ENCODE data around the gene CNTD1. TPM values are rescaled to one million over a fixed set of nuclear protein-coding genes. Genes with fewer than 3 reads are reported as not detected.

CNTD1 gene
- polyA plus RNA-seq, 2 of the 4 experiments (the other 2 are of a cell fraction) = 0.06 to 0.10 TPM

DNA sequence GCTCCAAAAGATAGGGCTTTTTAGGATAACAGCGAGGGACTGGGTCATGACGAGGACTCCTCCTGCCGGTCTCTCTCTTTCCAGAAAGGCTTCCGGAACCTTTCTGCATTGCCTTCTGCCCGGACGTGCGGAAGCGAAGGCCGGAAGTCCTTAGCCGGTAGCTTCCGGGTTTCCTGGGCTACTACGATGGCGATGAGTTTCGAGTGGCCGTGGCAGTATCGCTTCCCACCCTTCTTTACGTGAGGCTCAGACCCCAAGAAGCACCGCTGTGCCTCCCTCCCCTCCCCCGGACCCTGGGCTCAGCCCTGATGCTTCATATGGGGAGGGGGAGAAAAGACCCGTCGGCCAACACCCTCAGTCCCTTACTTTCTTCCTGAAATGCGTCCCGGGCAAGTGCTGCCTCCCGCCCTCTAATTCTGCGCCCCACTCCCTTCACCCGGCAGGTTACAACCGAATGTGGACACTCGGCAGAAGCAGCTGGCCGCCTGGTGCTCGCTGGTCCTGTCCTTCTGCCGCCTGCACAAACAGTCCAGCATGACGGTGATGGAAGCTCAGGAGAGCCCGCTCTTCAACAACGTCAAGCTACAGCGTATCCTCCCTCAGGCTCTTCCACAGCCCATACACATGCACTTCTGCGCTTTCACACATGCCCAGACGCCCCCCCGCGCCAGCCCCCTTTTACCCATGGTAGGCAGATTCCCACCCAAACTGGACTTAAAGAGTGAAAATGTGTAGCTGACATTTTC is 25.2 kb upstream of the CNTD1 start, which contains the start of gene VPS25 (continued):
- 0 out of 2 replicates have a peak, but pooled peaks have one; percentile 22 for TF ChIP-seq ATOH8 (CRISPR knock-in tag; IDR thresholded peaks at IDR 0.05; ENCODE audit: low read depth)
- peak; percentile 90 for TF ChIP-seq PHF8 (IDR thresholded peaks at IDR 0.05; ENCODE audit: borderline replicate concordance, low read depth)
- no peak for TF ChIP-seq HOXB13 (CRISPR knock-in tag; IDR thresholded peaks at IDR 0.05; ENCODE audit: low read depth)
- TF ChIP-seq CTCF (IDR thresholded peaks at IDR 0.05) = no peak; the same call in 2 of the 3 replicates
- no peak for TF ChIP-seq BHLHE40 (IDR thresholded peaks at IDR 0.05; ENCODE audit: low read depth, low read length)
- TF ChIP-seq PBX3 (IDR thresholded peaks at IDR 0.05) = 0 out of 2 replicates have a peak, but pooled peaks have one; percentile 69
- TF ChIP-seq JUN (IDR thresholded peaks at IDR 0.05) = peak; percentile 95 to 98
- no peak for TF ChIP-seq HES2 (IDR thresholded peaks at IDR 0.05)
- no peak for TF ChIP-seq FOSL2 (IDR thresholded peaks at IDR 0.05)
- peak; percentile 30; the same call in 1 of the 2 replicates for TF ChIP-seq FOSL2 (CRISPR knock-in tag; IDR thresholded peaks at IDR 0.05)
- peak; percentile 83; the same call in 1 of the 2 replicates for TF ChIP-seq TP53 (CRISPR knock-in tag; IDR thresholded peaks at IDR 0.05)
- no peak for TF ChIP-seq HOXA7 (CRISPR knock-in tag; IDR thresholded peaks at IDR 0.05)
- no peak for TF ChIP-seq RCOR1 (IDR thresholded peaks at IDR 0.05; ENCODE audit: low read depth, low read length)
- 0 out of 2 replicates have a peak, but pooled peaks have one; percentile 12 for TF ChIP-seq ELK1 (IDR thresholded peaks at IDR 0.05; ENCODE audit: low read depth, low read length)
- TF ChIP-seq JUNB (IDR thresholded peaks at IDR 0.05) = no peak
- no peak for TF ChIP-seq CHD2 (IDR thresholded peaks at IDR 0.05; ENCODE audit: low read length, partially characterized antibody)
- peak; percentile 42 for TF ChIP-seq SMC3 (IDR thresholded peaks at IDR 0.05)
- TF ChIP-seq FOSB (CRISPR knock-in tag; IDR thresholded peaks at IDR 0.05) = no peak
- TF ChIP-seq CBX2 (IDR thresholded peaks at IDR 0.05; ENCODE audit: borderline replicate concordance, low read depth) = no peak
- no peak for TF ChIP-seq MAFK (IDR thresholded peaks at IDR 0.05; ENCODE audit: partially characterized antibody)
- no peak for TF ChIP-seq RNF2 (IDR thresholded peaks at IDR 0.05; ENCODE audit: borderline replicate concordance, low read depth)
- peak; percentile 96 for TF ChIP-seq POLR2A (IDR thresholded peaks at IDR 0.05; ENCODE audit: low read length)
- TF ChIP-seq ZSCAN20 (CRISPR knock-in tag; IDR thresholded peaks at IDR 0.05) = no peak
- TF ChIP-seq CHD4 (IDR thresholded peaks at IDR 0.05; ENCODE audit: borderline replicate concordance) = no peak
- no peak for TF ChIP-seq KDM1A (IDR thresholded peaks at IDR 0.05; ENCODE audit: low read depth)

Measured in A549 (cell line).